Bronchial epithelial cell (primary cell): ENCODE measurements around the gene KLHDC9. TPM values are rescaled to one million over a fixed set of nuclear protein-coding genes. Genes with fewer than 3 reads are reported as not detected.

Experiments
- DNase-seq: peaks from one replicate; pipeline ENCODE4 v3.0.0-alpha.2; 2010; ENCODE audit warnings: low read depth
- FAIRE-seq: peaks from 2 replicates; lab custom pipeline; 2011; peaks lifted over from hg19 to GRCh38; lab: Jason Lieb, UNC
- H3K27me3 ChIP-seq: 2 replicates; pipeline ENCODE4 v1.5.1; 2011; ENCODE audit warnings: low read length; ENCODE audit not compliant: control insufficient read depth, insufficient read depth
- H3K36me3 ChIP-seq: 2 replicates; pipeline ENCODE4 v1.5.1; 2011; ENCODE audit warnings: low read length; ENCODE audit not compliant: control insufficient read depth, insufficient read depth
- H3K4me3 ChIP-seq: 2 replicates; pipeline ENCODE4 v1.5.1; 2011; ENCODE audit warnings: mild to moderate bottlenecking, low read depth, low read length, control low read depth
- total RNA-seq: library from RNA; depleted of rRNA; stranded (reverse); fragments of >200 nt; gene quantifications from 2 replicates; pipeline ENCODE4 v1.2.1, GENCODE V29; 2014
- TF ChIP-seq, protein P1 (sequence below): IDR thresholded peaks from 2 replicates; pipeline ENCODE4 v1.5.1; 2011; ENCODE audit warnings: mild to moderate bottlenecking, moderate library complexity, low read length, control low read depth, inconsistent platforms; ENCODE audit not compliant: insufficient read depth, severe bottlenecking

The KLHDC9 gene
- total RNA-seq, 1 donor from 2014 or later: 1.3 TPM

DNA sequence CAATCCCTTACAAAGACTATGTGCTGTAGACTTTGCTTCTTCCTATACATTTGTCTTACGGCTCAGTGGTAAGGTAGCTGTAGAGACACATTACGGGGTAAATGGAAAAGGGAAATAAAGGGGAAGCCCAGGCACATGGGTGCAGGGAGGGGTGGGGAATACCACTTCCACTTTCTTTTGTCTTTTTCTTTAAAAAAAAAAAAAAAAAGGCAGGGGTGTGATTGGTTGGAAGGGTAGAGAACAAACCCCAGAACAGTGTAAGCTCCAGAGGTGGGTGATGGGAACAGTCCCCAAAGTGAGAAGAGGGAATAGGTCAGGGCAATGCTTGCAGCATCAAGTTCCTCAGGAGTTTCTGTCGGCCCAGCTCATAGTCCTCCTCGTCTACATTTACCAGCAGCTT is 23.7 kb downstream of the KLHDC9 start:
- Histone ChIP-seq H3K27me3 (no peaks in the 10 kb centered on the region), H3K4me3 (no peak overlapping the region), H3K36me3 (peaks cover 24% of the 10 kb centered on the region)
- TF ChIP-seq, protein P1, sequence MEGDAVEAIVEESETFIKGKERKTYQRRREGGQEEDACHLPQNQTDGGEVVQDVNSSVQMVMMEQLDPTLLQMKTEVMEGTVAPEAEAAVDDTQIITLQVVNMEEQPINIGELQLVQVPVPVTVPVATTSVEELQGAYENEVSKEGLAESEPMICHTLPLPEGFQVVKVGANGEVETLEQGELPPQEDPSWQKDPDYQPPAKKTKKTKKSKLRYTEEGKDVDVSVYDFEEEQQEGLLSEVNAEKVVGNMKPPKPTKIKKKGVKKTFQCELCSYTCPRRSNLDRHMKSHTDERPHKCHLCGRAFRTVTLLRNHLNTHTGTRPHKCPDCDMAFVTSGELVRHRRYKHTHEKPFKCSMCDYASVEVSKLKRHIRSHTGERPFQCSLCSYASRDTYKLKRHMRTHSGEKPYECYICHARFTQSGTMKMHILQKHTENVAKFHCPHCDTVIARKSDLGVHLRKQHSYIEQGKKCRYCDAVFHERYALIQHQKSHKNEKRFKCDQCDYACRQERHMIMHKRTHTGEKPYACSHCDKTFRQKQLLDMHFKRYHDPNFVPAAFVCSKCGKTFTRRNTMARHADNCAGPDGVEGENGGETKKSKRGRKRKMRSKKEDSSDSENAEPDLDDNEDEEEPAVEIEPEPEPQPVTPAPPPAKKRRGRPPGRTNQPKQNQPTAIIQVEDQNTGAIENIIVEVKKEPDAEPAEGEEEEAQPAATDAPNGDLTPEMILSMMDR: no peak
- no peak for FAIRE-seq
- DNase-seq: no peak

GRCh38 chr1:161122967-161123366 is 24.8 kb downstream of the KLHDC9 start:
- DNase-seq: no peak
- Histone ChIP-seq H3K36me3 (peaks cover 24% of the 10 kb centered on the region), H3K27me3 (no peaks in the 10 kb centered on the region), H3K4me3 (no peak overlapping the region)
- TF ChIP-seq, protein P1: no peak
- FAIRE-seq: no peak

- H3K36me3 ChIP-seq: peaks cover 11% of the 10 kb centered on the region
- DNase-seq (no peak), FAIRE-seq (no peak)
- no peak overlapping the region for H3K4me3 ChIP-seq
- TF ChIP-seq, protein P1: no peak
- H3K27me3 ChIP-seq: no peaks in the 10 kb centered on the region
Measured at GRCh38 chr1:161127649-161128048, 29.5 kb downstream of the KLHDC9 start.

DNA sequence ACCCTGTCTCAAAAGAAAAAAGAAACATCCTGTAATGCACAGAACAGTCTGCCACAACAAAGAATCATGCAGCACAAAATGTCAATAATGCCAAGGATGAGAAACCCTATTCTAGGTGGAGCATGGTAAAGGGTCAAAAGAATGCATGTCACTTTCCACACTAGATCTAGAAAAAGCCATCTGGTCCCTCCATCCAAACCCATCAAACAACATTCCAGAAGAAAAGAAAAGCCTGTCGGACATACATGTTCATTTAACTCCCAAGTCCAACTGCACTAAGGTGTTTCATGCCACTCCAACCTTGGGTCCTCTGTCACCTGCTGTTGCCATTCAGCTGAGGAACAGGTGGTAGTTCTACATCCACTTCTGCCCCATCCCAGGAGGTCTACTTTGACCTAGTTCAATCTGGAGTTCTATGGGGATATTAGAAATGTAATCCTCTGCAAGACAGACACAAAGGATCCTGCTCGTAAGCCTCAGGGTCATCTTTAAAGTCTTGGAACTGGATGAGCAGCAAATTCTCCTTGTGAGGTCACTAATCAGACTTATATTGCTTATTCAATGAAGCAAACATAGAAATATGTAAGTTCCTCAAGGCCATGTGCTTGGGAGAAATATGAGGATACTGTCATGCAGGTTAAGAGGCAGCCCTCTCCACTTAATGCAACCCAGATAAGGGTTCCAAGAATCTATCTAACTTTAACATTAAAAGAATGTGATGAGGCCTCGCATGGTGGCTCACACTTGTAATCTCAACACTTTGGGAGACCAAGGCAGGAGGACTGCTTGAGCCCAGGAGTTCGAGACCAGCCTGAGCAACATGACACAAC is 30.6 kb downstream of the KLHDC9 start:
- TF ChIP-seq, protein P1: no peak
- no peaks in the 10 kb centered on the region for H3K27me3 ChIP-seq
- no peak for DNase-seq
- no peak overlapping the region for H3K4me3 ChIP-seq
- peaks cover 5% of the 10 kb centered on the region for H3K36me3 ChIP-seq
- FAIRE-seq: no peak

DNA sequence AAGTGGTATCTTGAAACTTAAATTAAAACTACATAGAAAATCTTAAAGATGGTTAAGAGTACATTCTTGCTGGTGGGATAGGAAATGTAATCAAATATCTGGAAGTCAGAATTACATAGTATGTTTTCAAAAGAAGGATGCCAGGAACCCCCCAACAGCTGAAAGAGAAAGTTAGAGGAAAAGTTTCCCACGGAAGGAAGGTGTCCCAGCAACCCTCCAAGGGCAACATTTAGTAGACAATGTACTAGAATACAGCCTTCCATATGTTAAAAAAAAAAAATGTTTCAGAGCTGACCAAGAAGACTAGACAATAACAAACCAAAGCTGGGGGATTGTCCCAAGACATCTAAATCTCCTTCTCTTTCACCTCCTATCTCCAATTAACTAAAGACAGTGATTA is 32.1 kb downstream of the KLHDC9 start:
- Histone ChIP-seq H3K27me3 (no peaks in the 10 kb centered on the region), H3K36me3 (no peaks in the 10 kb centered on the region), H3K4me3 (no peak overlapping the region)
- FAIRE-seq (no peak), DNase-seq (no peak)
- TF ChIP-seq, protein P1: no peak
